HepG2 (cell line): ENCODE results near the gene SLC44A4. TPM values are rescaled to one million over a fixed set of nuclear protein-coding genes. Genes with fewer than 3 reads are reported as not detected.

Experiments
- EHMT2 ChIP-seq: fragments of 200-600 bp; sonication (generic); IDR thresholded peaks from 2 replicates; pipeline ENCODE4 v1.7.0; 2017; ENCODE audit warnings: antibody characterized with exemption, low read depth, low read length, borderline replicate concordance
- ETV5 ChIP-seq: IDR thresholded peaks from 2 replicates; pipeline ENCODE4 v1.6.1; 2018; ENCODE audit warnings: missing biosample characterization, missing genetic modification reagents, inconsistent platforms, borderline replicate concordance
- POLR2G ChIP-seq: fragments of 200-400 bp; formaldehyde crosslinking; IDR thresholded peaks from 2 replicates; pipeline ENCODE4 v1.6.1; 2018; ENCODE audit warnings: mild to moderate bottlenecking, low read depth, low read length, moderate library complexity
- SETDB1 ChIP-seq: sonication (generic); formaldehyde crosslinking; IDR thresholded peaks from 2 replicates; pipeline ENCODE4 v1.5.1; 2020; ENCODE audit warnings: missing genetic modification reagents, mild to moderate bottlenecking, borderline replicate concordance
- SNAPC4 ChIP-seq: sonication (generic); formaldehyde crosslinking; IDR thresholded peaks from 2 replicates; pipeline ENCODE4 v1.4.0; 2020; ENCODE audit warnings: mild to moderate bottlenecking, missing genetic modification reagents
- STAT5B ChIP-seq: sonication (generic); formaldehyde crosslinking; IDR thresholded peaks from 2 replicates; pipeline ENCODE4 v1.4.0; 2020; ENCODE audit warnings: missing genetic modification reagents
- ZNF234 ChIP-seq: sonication (generic); formaldehyde crosslinking; conservative IDR thresholded peaks from 2 replicates; pipeline ENCODE4 v1.5.1; 2020; ENCODE audit warnings: mild to moderate bottlenecking, missing genetic modification reagents
- ZNF281 ChIP-seq: sonication (generic); formaldehyde crosslinking; IDR thresholded peaks from 2 replicates; pipeline ENCODE4 v1.4.0; 2020; ENCODE audit warnings: missing genetic modification reagents, borderline replicate concordance
- polyA plus RNA-seq, 8 experiments: library from polyadenylated mRNA; depleted of rRNA in 3 of 8; stranded (reverse) in 7 of 8; unstranded in 1 of 8; fragments of >200 nt; fragmentation: Illumina TruSeq in 4 of 8; extraction: Trizol in 4 of 8; gene quantifications; 2 replicates each; pipeline versions ENCODE4 v1.2.1 to v1.2.3, GENCODE V29; 2011 to 2016; ENCODE audit warnings: low read depth in 4 of 8, missing spikeins in 1 of 8, mixed read lengths in 1 of 8; ENCODE audit not compliant: insufficient read depth in 1 of 8
- total RNA-seq, 5 experiments: library from RNA; depleted of rRNA; stranded (reverse); fragments of >200 nt; fragmentation: Illumina TruSeq; extraction: Trizol; gene quantifications; 2 replicates each; pipeline ENCODE4 v1.2.3, GENCODE V29; 2016; ENCODE audit warnings: low read depth in 1 of 5

SLC44A4 gene
- total and polyA plus RNA-seq, 2 of the 13 experiments (the other 11 are each of a cell fraction or from before 2014, with no cell fraction given): 3.5 to 5.9 TPM

GRCh38 chr6:31864818-31865204, 14.0 kb downstream of the SLC44A4 start (continued):
- TF ChIP-seq SNAPC4 (CRISPR knock-in tag) (no peak), ZNF281 (CRISPR knock-in tag) (no peak), ETV5 (no peak), STAT5B (no peak), SETDB1 (no peak), EHMT2 (no peak), POLR2G (no peak), ZNF234 (0 out of 2 replicates have a peak, but pooled peaks have one; percentile 46)
